Osteoblast (primary cell): ENCODE data around the gene MRPL53. TPM values are rescaled to one million over a fixed set of nuclear protein-coding genes. Genes with fewer than 3 reads are reported as not detected.
"Not testable (repeated sequence)": the region's sequence is repeated elsewhere in the genome, so short reads cannot be mapped to it uniquely, and the experiment has no call there.

Experiments used
- DNase-seq: peaks from one replicate; pipeline ENCODE4 v3.0.0; 2011; ENCODE audit warnings: low spot score, mixed read lengths; ENCODE audit not compliant: insufficient read length; ENCODE audit errors: missing footprints
- H2AFZ ChIP-seq: 2 replicates; pipeline ENCODE4 v1.6.0; 2011; ENCODE audit warnings: mild to moderate bottlenecking, low read length
- H3K27ac ChIP-seq: 2 replicates; pipeline ENCODE4 v1.5.1; 2011; ENCODE audit warnings: mild to moderate bottlenecking, low read depth, low read length, moderate library complexity
- H3K27me3 ChIP-seq: 2 replicates; pipeline ENCODE4 v1.6.0; 2012; ENCODE audit warnings: mild to moderate bottlenecking, control low read depth, inconsistent platforms, low read length, moderate library complexity; ENCODE audit not compliant: insufficient read depth
- H3K36me3 ChIP-seq: 2 replicates; pipeline ENCODE4 v1.5.1; 2011; ENCODE audit warnings: mild to moderate bottlenecking, low read length, control low read depth, moderate library complexity; ENCODE audit not compliant: insufficient read depth
- H3K4me1 ChIP-seq: 2 replicates; pipeline ENCODE4 v1.5.1; 2011; ENCODE audit warnings: mild to moderate bottlenecking, low read length, control low read depth, moderate library complexity; ENCODE audit not compliant: insufficient read depth
- H3K4me2 ChIP-seq: 2 replicates; pipeline ENCODE4 v1.6.0; 2011; ENCODE audit warnings: mild to moderate bottlenecking, low read length; ENCODE audit not compliant: insufficient read depth
- H3K4me3 ChIP-seq: fragments of 200-600 bp; sonication (generic); 3 replicates; pipeline ENCODE4 v1.5.1; 2012; ENCODE audit warnings: mild to moderate bottlenecking, low read length, inconsistent platforms; ENCODE audit not compliant: insufficient read depth
- H3K79me2 ChIP-seq: 2 replicates; pipeline ENCODE4 v1.6.0; 2012; ENCODE audit warnings: mild to moderate bottlenecking, low read length, control low read depth, inconsistent platforms; ENCODE audit not compliant: insufficient read depth
- H3K9me3 ChIP-seq: 2 replicates; pipeline ENCODE4 v1.5.1; 2011; ENCODE audit warnings: low read depth, low read length, control low read depth
- H4K20me1 ChIP-seq: 2 replicates; pipeline ENCODE4 v1.6.0; 2012; ENCODE audit warnings: mild to moderate bottlenecking, low read length, control low read depth; ENCODE audit not compliant: insufficient read depth
- total RNA-seq: library from RNA; depleted of rRNA; stranded (reverse); fragments of >200 nt; gene quantifications from 2 replicates; pipeline ENCODE4 v1.2.3, GENCODE V29; 2012
- TF ChIP-seq, protein P1 (sequence below): IDR thresholded peaks from 2 replicates; pipeline ENCODE4 v1.5.1; 2011; ENCODE audit warnings: mild to moderate bottlenecking, low read depth, low read length, moderate library complexity; ENCODE audit errors: extremely low read depth

The MRPL53 gene
- total RNA-seq, 1 donor, result 23.5 TPM

DNA sequence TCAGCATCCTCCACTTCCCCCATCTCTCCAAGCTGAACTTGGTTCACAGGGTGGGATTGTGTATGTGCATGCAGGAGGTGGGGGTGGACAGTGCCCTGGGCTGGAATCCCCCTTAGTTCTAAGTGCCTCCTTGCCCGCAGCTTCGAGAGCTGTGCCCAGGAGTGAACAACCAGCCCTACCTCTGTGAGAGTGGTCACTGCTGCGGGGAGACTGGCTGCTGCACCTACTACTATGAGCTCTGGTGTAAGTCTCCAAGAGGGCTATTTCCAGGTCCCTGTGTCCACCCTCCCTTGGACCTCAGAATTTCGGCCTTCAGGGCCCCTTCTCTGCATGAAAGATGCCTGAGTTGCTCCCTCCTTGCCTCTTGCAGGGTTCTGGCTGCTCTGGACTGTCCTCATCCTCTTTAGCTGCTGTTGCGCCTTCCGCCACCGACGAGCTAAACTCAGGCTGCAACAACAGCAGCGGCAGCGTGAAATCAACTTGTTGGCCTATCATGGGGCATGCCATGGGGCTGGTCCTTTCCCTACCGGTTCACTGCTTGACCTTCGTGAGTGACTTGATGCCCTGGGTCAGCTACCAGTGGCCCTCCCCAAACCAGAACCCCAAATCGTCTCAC lies 12.9 kb downstream of the MRPL53 start:
- H3K27me3 ChIP-seq, result not testable (repeated sequence)
- H3K4me3 ChIP-seq, result peak overlapping the region; percentile 96

GRCh38 chr2:74458938-74459363 lies 13.5 kb downstream of the MRPL53 start:
- peak; percentile 91 for DNase-seq
- H3K4me3 ChIP-seq, result peak overlapping the region; percentile 96
- H3K4me1 ChIP-seq, result peaks cover 29% of the 10 kb centered on the region
- H3K79me2 ChIP-seq, result peaks cover 37% of the 10 kb centered on the region
- H2AFZ ChIP-seq, result peak overlapping the region; percentile 63
- peaks cover 27% of the 10 kb centered on the region for H3K36me3 ChIP-seq
- TF ChIP-seq, protein P1, sequence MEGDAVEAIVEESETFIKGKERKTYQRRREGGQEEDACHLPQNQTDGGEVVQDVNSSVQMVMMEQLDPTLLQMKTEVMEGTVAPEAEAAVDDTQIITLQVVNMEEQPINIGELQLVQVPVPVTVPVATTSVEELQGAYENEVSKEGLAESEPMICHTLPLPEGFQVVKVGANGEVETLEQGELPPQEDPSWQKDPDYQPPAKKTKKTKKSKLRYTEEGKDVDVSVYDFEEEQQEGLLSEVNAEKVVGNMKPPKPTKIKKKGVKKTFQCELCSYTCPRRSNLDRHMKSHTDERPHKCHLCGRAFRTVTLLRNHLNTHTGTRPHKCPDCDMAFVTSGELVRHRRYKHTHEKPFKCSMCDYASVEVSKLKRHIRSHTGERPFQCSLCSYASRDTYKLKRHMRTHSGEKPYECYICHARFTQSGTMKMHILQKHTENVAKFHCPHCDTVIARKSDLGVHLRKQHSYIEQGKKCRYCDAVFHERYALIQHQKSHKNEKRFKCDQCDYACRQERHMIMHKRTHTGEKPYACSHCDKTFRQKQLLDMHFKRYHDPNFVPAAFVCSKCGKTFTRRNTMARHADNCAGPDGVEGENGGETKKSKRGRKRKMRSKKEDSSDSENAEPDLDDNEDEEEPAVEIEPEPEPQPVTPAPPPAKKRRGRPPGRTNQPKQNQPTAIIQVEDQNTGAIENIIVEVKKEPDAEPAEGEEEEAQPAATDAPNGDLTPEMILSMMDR, result no peak
- H4K20me1 ChIP-seq, result no peaks in the 10 kb centered on the region
- no peaks in the 10 kb centered on the region for H3K27me3 ChIP-seq
- peak overlapping the region; percentile 68 for H3K27ac ChIP-seq
- peak overlapping the region; percentile 99 for H3K4me2 ChIP-seq
- no peaks in the 10 kb centered on the region for H3K9me3 ChIP-seq

More for the DNA sequence above, 12.9 kb downstream of the MRPL53 start:
- Histone ChIP-seq H3K36me3 (peaks cover 27% of the 10 kb centered on the region), H3K79me2 (peaks cover 43% of the 10 kb centered on the region), H3K4me2 (peak overlapping the region; percentile 99), H3K4me1 (peaks cover 35% of the 10 kb centered on the region)
- H4K20me1 ChIP-seq, H3K27ac ChIP-seq, H3K9me3 ChIP-seq, H2AFZ ChIP-seq: not testable (repeated sequence)
- DNase-seq, result peak; percentile 67

DNA sequence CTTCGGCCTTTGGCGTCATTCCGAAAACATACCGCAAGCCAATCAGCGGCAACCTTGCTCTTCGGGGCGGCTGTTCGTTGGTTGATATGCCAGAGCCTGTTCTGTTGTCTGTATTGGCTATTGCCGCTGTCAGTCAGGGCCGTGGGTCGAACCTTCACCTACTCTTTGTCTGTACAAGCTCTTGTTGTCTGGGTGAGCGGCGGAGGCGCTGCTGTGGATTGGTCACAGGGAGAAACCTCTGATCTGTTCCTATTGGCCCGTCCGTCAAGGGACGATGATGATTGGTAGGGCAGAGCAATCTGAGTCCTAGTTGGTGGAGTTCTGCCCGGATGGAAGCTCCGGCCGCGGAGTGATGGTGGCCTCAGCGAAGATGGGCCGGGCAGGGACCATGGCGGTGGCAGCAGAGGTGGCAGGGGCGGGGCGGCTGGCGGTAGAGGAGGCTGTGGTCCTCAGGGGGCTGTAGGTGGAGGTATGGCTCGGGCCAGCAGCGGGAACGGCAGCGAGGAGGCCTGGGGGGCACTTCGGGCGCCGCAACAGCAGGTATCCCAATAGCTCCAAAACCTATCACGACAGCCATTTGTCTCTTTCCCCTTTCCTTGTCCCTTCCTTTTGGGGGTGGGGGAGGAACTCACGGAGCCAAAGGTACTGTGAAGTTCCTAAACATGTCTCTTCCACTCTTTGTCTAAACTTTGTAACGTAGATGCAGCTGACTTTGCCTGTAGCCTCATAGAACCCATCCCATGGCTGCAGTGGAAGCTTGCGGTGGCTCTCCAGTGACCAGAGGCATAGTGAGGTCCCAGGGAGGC lies 14.1 kb downstream of the MRPL53 start, which contains the start of gene WBP1:
Gene WBP1, plus strand, starts transcription at position 307 of the 806 bp plus-strand sequence. Its CDS starts 165 bp downstream, at position 472.
- Histone ChIP-seq H3K4me3 (peak within 1 kb of the TSS; percentile 96), H3K9me3 (no peaks in the 10 kb centered on the region), H2AFZ (peak within 1 kb of the TSS; percentile 88), H3K4me2 (peak within 1 kb of the TSS; percentile 99), H3K36me3 (peaks cover 27% of the 10 kb centered on the region), H3K4me1 (peaks cover 27% of the 10 kb centered on the region), H4K20me1 (no peaks in the 10 kb centered on the region), H3K27me3 (peaks cover 1% of the 10 kb centered on the region), H3K27ac (peak within 1 kb of the TSS; percentile 78), H3K79me2 (peaks cover 35% of the 10 kb centered on the region)
- DNase-seq, result peak; percentile 99
- TF ChIP-seq, protein P1, result no peak

DNA sequence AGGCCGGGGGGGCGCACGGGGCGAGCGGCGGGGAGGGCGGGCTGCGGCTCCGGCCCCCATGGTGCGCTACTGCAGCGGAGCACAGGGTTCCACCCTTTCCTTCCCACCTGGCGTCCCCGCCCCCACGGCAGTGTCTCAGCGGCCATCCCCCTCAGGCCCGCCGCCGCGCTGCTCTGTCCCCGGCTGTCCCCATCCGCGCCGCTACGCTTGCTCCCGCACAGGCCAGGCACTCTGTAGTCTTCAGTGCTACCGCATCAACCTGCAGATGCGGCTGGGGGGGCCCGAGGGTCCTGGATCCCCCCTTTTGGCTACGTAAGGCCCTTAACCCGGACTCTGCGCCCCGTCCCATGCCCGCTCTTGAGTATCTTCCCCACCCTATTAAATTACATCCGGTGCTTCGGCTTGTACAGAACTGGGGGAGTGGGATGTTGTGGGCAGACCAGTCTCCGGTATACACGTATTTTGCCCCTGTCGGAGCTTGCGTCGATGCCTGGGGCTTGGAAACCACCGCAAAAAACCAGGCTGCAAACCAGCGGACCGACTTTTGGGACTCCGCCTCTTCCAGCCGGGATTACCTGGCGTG lies 14.8 kb downstream of the MRPL53 start:
- no peaks in the 10 kb centered on the region for H4K20me1 ChIP-seq
- no peak for DNase-seq
- H3K4me2 ChIP-seq, result peak overlapping the region; percentile 99
- no peaks in the 10 kb centered on the region for H3K9me3 ChIP-seq
- H2AFZ ChIP-seq, result peak overlapping the region; percentile 88
- peak overlapping the region; percentile 78 for H3K27ac ChIP-seq
- H3K4me3 ChIP-seq, result peak overlapping the region; percentile 87
- TF ChIP-seq, protein P1, result no peak
- peaks cover 24% of the 10 kb centered on the region for H3K4me1 ChIP-seq
- H3K79me2 ChIP-seq, result peaks cover 28% of the 10 kb centered on the region
- H3K36me3 ChIP-seq, result peaks cover 20% of the 10 kb centered on the region
- peaks cover 3% of the 10 kb centered on the region for H3K27me3 ChIP-seq
